Medulla oblongata (tissue), 1 donor: Measurements from ENCODE around the gene GPAM.

Source experiments
- DNase-seq: peaks from one replicate; pipeline ENCODE4 v3.0.0-alpha.2; 2015; ENCODE audit errors: extremely low spot score

Gene GPAM

DNA sequence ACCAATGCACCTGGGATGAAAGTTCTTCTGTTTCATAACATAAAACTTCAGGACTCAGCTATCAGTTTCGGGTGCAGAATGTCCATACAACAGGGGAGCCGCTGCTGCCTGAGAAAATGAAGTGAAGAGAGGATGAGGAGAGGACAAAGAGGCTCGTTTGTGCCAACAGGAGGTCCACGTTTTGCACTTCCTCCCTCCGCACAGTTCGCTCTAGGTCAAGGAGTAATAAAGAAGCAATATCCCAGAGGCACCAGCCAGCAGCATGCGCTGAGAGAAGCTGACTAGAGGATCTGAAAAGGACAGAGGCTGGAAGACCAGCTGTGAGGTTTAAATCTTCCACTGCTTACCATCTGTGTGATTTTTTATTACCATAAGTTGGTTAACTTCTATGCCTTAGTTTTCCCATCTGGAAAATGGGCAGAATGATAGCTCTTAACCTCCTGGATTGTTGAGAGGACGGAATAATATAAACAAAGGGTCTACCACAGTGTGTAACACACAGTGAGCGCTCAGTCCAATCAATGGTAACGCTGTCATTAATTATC is 709 bp downstream of the GPAM start:
- no peak for DNase-seq

DNA sequence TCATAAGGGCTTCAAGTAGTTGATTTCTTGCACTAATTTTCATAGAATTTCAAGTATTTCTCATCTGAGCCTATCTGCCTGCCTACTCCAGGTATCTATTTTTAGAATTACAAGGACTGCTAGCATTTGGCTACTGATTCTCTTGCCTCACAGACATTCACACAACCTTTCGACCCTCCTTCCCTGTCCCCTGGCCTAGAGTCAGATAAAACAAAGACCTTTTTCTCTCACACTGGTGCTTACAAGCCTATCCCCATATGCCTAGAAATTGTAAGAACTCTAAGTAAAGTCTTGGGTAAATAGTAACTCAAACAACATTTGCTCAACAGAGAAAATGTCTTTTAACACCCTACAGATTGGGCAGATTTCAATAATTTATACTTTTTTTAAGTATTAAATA is 6.3 kb downstream of the GPAM start:
- DNase-seq: no peak

DNA sequence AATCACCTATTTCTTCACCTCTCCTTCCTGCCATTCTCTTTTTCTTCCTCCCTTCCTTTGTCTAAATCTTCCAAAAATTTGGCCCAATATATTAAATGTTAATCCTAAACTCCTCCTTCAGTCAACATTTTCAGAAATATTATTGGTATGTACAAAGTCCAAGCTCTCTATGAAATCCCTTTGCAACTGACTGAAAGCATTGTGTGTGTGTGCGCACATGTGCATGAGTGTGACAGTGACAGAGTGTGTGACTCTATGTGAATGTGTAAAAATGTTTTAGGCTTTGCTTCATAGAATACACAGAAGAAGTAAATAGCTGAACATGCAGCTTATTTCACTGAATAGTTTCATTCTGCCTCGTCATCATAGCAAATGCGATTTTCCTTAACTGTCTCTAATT is 7.0 kb downstream of the GPAM start:
- DNase-seq: no peak

DNA sequence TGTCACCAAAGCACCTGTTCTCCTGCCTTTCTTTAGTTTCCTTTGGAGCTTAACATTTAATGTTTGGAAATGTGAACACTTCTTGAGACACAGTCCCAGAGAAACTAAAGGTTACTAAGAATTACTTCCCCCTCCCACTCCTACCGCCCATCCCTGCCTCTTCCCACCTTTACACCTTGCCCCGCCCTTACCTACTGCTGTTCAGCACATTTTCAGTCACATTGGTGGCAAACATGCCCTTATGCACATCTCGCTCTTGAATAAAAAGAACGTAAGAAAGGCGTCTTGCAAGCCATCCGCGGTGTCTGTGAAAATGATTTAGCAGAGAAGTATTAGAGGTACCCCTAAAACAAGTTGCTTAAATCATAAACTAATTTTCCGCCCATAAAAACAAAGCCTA is 8.2 kb downstream of the GPAM start:
- DNase-seq: no peak

DNA sequence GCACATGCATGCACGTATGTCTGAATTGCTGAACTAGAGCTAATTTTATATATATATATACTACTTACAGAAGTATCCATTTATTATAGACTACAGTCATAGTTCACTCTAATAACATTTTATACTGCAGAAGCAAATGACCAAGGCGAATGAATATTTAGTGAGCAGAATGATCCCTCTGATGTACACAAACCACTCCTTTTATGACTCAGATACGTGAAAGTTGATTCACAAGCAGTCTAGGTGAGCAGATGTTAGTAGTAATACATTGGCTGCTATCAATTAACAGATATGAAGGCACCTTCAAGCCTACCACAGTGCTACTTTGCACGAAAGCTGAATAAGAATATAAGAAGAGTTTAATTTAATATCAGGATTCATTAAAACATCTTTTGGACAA is 10.4 kb downstream of the GPAM start:
- no peak for DNase-seq

DNA sequence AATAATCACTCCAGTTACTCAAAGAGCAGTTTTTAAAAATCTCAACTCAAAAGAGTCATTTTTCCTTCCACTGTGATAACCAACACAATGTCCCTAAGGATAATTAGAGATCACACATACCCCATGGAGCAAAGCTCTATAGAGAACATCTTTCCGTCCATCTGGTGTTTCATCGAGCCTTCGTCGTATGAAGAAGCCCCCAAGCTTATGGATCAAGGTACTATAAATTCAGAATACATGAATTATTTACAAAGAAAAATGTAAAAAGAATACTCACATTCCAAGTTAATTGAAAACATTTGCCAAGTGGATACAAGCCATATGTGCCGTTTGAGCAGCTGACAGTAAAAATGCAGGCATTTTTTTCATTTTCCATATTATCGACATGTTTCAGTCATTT is 14.8 kb downstream of the GPAM start:
- DNase-seq: no peak

DNA sequence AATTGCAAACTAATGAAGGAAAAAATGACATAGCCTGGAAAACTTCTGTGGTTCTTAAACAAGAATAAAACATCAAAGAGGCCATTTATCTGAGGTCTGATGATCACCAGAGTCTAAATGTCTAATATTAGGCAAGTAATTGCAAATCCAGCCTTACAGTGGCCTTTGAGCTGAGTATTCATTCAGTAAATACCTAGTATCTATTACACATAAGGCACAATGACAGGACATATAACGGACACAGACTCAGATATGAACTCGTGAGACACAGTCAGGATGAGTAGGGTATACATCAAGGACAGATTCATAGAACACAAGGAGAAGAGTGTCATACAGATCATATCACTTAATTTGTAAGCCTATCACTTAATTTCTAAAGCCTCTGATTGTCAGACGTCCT is 16.8 kb downstream of the GPAM start:
- DNase-seq: no peak

DNA sequence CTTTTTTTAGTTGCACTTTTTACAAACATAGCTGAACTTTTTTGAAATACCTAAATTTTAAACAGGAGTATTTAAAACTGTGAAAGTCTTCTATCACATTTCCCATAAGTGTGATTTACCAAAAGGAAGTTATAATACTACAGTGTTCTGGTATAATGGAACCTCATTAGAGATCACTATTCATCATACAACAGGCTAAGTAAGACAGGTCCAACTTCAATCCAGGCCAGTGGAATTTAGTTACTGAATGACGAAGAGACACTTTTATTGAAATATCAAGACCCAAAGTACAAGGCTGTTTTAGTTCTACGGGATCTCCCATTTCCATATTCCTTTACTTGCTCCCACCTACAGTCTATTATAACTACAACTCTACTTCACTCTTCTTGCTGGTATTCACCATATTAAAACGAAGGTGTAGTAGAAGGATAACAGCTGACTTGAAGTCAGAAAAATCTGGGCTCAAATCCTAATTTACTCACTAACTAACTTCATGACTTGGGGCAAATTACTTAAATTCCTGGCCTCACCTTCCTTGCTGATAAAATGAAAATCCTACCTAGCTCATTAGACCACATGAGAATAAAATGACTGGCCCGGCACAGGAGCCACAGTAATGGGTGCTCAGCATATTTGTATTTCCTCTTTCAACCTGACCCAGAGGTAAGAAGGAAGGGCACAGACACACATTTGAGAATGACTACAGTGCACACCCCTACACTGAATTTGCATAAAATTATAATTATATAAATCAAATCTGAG is 21.6 kb downstream of the GPAM start:
- DNase-seq: no peak

DNA sequence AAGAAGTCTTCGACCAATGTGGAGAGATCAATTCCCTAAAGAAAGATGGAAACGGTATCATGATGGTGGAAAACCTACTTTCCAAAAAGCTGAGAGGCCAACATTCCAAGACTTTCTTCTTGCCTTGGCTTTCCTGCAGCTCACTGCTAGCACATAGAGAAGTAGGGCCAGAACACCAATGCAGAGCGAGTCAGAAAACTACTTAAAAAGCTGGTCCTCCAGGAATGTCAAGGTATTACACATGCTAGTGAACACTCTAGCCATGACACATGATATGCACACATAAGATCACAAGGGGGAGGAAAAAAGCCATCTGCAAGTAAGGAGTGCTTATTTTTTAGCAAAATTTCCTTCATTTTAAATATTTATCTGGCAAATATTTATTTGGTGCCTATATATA is 22.7 kb downstream of the GPAM start:
- DNase-seq: no peak

DNA sequence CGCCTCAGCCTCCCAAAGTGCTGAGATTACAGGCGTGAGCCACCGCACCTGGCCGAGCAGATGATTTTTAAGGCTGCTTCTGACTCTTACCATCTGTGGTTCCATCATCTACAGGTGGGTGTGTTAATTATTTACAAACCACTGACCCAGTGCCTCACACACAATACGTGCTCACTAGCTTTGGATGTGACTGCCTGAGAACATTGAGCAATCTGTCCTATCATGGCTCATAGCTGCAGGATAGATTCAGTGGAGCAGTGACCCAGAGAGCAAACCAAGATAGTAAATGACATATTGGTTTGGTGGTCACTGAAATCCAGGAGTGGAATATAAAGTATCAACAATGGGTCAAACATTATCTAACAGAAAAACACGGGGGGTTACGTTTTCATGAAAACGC is 24.1 kb downstream of the GPAM start:
- no peak for DNase-seq

DNA sequence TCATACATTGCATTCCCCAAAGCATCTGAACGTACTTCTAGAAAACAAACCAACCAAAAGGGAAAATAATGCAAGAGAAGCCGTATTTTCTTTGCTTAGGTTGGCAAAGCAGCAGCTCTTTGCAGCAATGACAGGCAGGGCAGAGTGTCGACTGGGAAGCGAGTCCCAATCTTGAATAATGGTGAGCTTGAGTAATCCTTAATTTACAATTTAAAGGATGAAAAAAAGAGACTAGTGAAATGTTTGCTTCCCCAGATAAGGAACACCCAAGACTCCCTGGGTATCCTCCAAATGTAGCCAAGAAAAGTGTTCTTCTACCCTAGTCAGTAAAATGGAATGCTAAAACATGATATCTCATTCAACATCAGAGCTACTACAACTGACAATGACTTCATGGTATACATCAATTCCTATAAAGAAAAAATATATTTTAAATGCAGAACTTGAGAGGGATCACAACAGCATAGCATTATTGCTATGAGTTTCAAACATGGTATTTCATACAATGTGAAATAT is 32.0 kb downstream of the GPAM start:
- DNase-seq: no peak

DNA sequence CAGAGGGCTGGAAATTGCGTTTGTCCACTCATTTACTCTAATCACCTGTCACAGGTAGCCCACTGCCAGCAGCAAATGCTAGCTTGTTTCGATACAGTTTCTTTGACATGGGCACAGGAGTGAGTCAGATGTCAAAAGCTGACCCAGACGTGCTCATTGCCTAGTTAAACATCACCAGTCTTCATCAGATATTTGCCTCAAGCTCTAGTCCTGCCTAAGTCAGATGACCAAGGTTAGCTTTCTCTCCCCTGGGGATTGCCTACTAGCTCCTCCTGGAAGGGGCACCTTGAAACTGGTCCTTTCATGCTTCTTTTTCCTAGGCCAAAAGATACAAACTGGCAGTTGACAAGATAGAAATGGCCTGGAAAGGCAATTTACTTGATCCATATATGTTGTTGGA is 35.2 kb downstream of the GPAM start:
- DNase-seq: no peak

DNA sequence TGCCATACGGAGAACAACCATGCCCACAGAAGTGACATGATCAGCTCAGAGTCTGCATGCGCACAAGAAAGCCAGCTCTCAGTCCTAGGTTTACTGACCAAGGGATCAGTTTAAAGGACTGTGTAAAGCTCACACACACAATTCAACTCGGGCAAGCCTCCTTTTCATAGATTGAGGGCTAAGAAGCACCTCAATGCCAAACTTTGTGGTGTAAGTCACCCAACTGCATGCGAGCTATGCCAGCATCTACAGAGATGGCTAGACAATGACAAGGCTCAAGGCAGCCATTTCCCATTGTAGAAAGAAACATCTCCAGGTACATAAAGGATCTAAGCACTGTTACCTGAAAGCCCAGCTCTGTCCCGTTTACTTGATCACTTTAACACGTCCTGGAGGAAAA is 36.8 kb downstream of the GPAM start:
- DNase-seq: no peak

DNA sequence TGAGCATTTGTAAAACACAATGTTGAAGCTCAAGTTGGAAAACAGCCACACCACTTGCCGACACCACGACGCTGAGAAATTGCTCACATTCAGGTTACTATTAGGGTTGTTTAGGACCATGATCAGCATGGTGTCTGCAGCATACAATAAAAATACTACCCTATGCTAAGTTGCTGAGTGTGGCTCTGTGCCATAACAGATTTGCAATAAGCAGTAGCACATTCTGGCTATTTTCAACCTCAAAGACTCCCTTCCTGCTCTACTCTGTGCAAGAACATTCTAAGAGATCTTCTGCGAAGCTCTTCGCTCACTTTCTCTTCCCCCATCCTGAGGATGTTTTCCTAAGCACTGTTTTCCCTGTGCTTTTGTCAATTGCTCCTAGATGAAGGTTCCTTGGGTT is 38.3 kb downstream of the GPAM start:
- no peak for DNase-seq

DNA sequence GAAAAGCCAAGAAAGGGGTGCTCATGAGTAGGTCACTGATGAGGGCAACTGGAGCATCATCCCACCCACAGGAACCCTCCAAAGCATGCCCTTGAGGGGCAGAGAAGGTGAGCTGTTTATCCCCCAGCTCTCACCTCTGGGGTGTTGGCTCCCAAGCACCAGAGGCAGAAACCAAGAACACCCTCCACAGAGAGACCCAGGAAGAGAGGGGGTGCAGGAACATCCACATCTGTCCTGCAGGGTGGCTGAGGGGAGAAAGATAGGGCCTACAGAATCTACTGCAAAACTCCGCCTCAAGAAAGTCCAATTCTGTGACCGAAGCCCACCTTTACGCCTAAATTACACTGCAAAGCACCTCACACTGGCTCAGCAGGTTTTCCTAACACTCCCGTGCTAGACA is 40.1 kb downstream of the GPAM start:
- DNase-seq: no peak

DNA sequence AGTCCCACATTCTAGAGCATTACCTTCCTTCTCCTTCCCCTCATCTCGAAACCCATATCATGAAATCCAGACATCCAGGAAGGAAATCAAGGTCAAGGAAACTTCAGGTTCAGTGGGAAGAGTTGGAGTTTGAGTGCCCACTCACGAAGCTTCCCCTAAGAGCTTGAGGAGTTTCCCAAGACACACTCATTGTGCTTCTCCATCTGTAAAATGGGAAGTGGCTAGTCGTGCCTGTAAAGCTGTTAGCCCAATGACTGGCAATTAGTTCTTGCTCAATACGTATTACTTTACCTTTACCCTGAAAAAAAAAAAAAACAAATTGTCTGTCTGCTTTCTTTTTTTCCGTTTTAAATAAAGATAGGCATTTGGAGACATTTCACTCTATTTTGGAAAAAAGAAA is 42.3 kb downstream of the GPAM start:
- no peak for DNase-seq

DNA sequence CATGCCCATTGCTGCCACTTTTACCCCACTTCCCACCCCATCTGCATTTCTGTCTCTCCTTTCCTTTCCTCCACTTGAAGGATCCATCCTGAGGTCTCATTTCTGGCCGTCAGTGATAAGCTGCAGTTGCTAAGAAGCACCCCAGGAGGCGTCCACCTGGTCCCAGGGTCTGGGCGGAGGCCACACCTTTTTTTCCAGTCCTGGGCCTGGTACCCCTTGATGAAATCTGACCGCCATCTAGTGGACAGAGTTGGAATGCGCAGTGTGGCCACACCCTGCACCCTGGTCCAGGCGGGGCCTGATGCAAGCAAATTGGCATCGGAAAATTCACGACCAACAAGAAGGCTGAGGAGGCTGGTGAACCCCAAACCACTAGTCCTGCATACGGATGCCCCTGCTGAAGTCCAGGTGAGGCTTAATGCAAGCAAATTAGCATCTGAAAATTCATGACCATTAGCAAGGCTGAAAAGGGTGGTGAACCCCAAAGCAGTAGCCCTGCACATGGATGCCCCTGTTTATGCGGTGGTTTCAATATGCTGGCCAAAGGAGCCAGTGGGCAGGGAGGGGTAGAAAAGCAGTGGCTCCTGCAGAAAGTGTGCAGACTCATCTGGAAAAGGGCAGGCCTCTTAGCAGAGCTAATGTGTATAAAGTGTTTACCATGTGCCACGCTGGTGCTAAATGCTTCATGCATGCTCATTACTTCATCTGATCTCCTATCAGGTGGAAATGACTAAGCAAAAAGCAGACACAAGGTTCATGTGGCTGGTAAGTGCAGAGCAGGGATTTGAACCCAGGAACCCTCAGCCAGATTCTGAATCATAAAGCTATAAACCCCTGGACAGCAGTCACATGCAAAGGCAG is 43.2 kb downstream of the GPAM start:
- peak; percentile 37 for DNase-seq

DNA sequence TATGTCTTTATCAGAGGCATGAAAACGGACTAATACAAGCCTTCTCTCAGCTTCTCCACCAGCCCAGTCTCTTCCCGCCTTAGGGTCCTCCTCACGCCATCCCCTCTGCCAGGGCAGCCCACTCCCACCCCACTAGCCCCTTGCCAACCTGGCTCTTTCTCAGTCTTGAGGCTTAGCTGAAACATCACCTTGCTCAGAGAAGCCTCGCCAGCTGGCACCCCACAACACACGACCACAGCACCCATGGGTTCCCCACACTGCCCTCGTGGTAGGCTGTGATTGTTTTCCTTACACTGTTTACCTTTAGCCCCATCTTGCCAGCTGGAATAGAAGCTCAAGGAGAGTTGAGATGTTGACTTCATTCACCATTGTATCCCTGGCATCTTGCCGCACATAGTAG is 44.4 kb downstream of the GPAM start:
- DNase-seq: no peak

DNA sequence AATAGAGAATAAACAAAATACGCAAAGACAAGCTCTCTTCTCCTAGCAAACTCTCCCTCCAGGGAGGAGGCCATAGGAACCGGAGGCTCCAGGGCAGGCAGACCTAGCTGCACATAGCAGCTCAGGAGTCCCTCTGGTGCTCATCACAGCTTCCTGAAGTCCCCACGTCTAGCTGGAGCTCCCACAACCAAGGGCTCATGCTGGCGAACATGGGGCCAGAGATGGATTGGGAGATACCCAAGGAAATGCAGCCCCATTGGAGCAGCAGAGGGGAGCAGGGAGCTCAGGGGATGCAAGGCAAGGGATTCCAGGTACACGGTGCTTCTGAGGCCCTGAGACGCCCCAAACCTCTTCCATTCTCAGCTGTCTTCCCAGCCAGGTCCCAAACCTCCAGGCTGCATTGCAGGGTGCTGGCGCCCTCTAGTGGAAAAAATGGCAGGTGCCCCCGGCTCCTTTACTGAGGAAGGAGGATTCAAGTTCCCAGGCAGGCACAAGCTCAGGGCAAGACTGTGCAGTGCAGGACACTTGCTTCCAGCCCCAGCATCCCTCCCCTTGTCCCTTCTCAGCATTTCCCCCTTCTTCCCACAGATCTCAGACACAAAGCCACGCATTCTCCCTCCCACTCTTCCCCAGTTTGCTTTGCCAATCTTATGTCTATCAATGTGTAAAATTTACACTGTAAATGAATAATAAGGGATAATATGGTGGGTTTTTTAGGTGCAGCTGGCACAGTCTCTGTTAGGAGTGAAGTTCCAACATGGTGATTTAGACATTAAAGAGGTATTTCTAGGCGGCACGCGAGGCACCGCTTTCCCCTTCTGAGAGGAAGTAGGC is 46.2 kb downstream of the GPAM start:
- peak; percentile 70 for DNase-seq

DNA sequence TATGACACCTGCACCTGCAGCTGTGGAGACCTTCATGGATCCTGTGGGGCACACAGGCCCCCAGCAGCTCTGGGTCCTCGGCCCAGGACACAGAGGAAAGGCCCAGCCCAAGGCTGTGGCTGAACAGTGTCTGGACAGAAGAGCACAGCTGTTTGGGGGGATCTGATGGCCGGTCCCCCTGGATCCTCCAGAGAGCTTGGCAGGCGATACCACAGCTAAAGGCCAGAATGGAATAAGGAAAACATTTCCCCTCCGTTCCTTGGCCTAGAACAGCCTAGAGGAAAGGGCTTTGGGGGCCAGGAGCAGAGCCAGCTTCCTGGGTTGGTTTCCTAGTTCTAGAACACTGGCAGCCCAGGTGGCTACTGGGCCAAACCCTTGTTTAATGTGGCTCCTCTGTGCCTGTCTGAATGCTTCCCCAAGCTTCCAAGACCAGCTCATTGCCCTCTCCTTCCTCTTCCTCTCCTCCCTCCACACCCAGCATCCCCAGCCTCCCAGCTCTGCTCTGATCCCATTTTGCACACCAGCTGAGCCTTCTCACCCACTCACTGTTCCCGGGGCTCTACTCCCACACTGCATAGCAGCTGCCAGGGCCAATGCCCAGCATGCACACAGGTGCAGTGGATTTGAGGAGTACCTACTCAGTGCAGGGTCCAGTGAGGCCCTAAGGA is 46.9 kb downstream of the GPAM start:
- DNase-seq: no peak

DNA sequence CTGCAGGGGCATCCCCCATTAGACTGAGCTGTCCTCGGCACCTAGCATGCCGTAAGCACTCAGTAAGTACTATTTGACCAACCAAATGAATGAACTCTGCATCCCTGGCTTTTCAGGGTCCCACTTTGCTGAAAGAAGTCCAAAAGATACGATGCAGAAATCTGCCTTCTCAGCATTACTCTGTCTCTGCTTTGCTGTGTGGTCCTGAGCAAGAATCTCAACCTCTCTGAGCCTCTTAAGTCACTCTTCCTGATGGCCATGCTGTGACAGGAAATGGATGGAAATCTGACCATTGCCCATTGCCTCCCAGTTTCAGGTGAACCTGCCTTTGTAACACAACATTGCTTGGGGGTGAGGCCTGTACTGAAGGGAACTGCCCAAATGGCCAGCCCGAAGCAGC is 48.0 kb downstream of the GPAM start:
- DNase-seq: no peak
